Measurements from ENCODE around the gene STH. TPM values are rescaled to one million over a fixed set of nuclear protein-coding genes. Genes with fewer than 3 reads are reported as not detected.

The STH gene
- total and polyA plus RNA-seq, 2 experiments from 2014 or later: 0.55 TPM; not detected in 1

GRCh38 chr17:45991341-45991740 is 7.7 kb upstream of the STH start:
- DNase-seq (ENCODE audit: low spot score) (no peak), ATAC-seq (no peak)
- no peak overlapping the region for H3K27ac ChIP-seq (ENCODE audit: low read depth)
- H3F3A ChIP-seq (replicated peaks; ENCODE audit: low read depth): no peaks in the 10 kb centered on the region
- H3K9me2 ChIP-seq (ENCODE audit: insufficient read depth): no peaks in the 10 kb centered on the region
- peaks cover 8% of the 10 kb centered on the region for H3K27me3 Mint-ChIP-seq (ENCODE audit: insufficient read depth, low read depth, poor library complexity)
- H3K4me3 ChIP-seq: no peak overlapping the region
- H3K27me3 ChIP-seq (ENCODE audit: insufficient read depth): no peaks in the 10 kb centered on the region
- TF ChIP-seq JUNB (IDR thresholded peaks at IDR 0.05; ENCODE audit: unreplicated experiment): no peak
- H3K4me1 Mint-ChIP-seq: peaks cover 5% of the 10 kb centered on the region
- no peaks in the 10 kb centered on the region for H4K20me1 ChIP-seq (replicated peaks; ENCODE audit: insufficient read depth)
- no peaks in the 10 kb centered on the region for H3K79me2 ChIP-seq (replicated peaks; ENCODE audit: insufficient read depth)
- H3K9me3 Mint-ChIP-seq: no peaks in the 10 kb centered on the region; the same call in 2 of the 3 replicates
- H3K27ac Mint-ChIP-seq: no peak overlapping the region
- no peaks in the 10 kb centered on the region for H3K36me3 ChIP-seq (ENCODE audit: insufficient read depth)
- no peaks in the 10 kb centered on the region; the same call in 1 of the 2 replicates for H3K4me1 ChIP-seq (ENCODE audit: insufficient read depth)
- no peaks in the 10 kb centered on the region for H3K36me3 Mint-ChIP-seq (ENCODE audit: low read depth)
- no peak overlapping the region for H3K4me3 Mint-ChIP-seq
- H3K4me2 ChIP-seq: no peak overlapping the region
- H2AFZ ChIP-seq: no peak overlapping the region

GRCh38 chr17:45992175-45992574 is 6.9 kb upstream of the STH start:
- Histone ChIP-seq H3F3A (replicated peaks; ENCODE audit: low read depth) (no peaks in the 10 kb centered on the region), H3K36me3 (ENCODE audit: insufficient read depth) (no peaks in the 10 kb centered on the region), H2AFZ (no peak overlapping the region)

More at GRCh38 chr17:45992175-45992574, 6.9 kb upstream of the STH start:
- no peaks in the 10 kb centered on the region for H3K9me2 ChIP-seq (ENCODE audit: insufficient read depth)
- no peaks in the 10 kb centered on the region for H4K20me1 ChIP-seq (replicated peaks; ENCODE audit: insufficient read depth)
- no peaks in the 10 kb centered on the region for H3K79me2 ChIP-seq (replicated peaks; ENCODE audit: insufficient read depth)
- ATAC-seq (no peak), DNase-seq (ENCODE audit: low spot score) (no peak)
- no peaks in the 10 kb centered on the region for H3K27me3 ChIP-seq (ENCODE audit: insufficient read depth)
- Mint-ChIP-seq H3K36me3 (ENCODE audit: low read depth) (no peaks in the 10 kb centered on the region), H3K27me3 (ENCODE audit: insufficient read depth, low read depth, poor library complexity) (peaks cover 9% of the 10 kb centered on the region), H3K4me1 (peaks cover 5% of the 10 kb centered on the region), H3K4me3 (no peak overlapping the region), H3K27ac (no peak overlapping the region), H3K9me3 (no peaks in the 10 kb centered on the region; the same call in 2 of the 3 replicates)
- H3K4me2 ChIP-seq: no peak overlapping the region
- no peaks in the 10 kb centered on the region; the same call in 1 of the 2 replicates for H3K4me1 ChIP-seq (ENCODE audit: insufficient read depth)
- TF ChIP-seq ZNF331 (CRISPR knock-in tag; IDR thresholded peaks at IDR 0.05; ENCODE audit: low read depth): no peak
- no peak for TF ChIP-seq CTCF (conservative IDR thresholded peaks at IDR 0.05; ENCODE audit: low read depth in 2 of 2)
- no peak for TF ChIP-seq EZH2 (IDR thresholded peaks at IDR 0.05; ENCODE audit: low read depth, unreplicated experiment)
- TF ChIP-seq EZH2phosphoT487 (IDR thresholded peaks at IDR 0.05; ENCODE audit: unreplicated experiment): no peak
- no peak for TF ChIP-seq REST (IDR thresholded peaks at IDR 0.05; ENCODE audit: unreplicated experiment)
- TF ChIP-seq POLR2AphosphoS5 (IDR thresholded peaks at IDR 0.05; ENCODE audit: low read depth): no peak
- TF ChIP-seq NANOG (IDR thresholded peaks at IDR 0.05; ENCODE audit: borderline replicate concordance): no peak
- no peak overlapping the region for H3K4me3 ChIP-seq
- H3K27ac ChIP-seq (ENCODE audit: low read depth): no peak overlapping the region

Measured in GM23338 (cell line).